GM12878 (cell line): ENCODE data around the gene KCNG1.

Source experiments
- EGR1 ChIP-seq, 2 experiments: IDR thresholded peaks; 1 replicate in 1 of 2; 2 replicates in 1 of 2; pipeline ENCODE4 v1.6.1; 2011 to 2012; ENCODE audit warnings: low read depth in 2 of 2, low read length in 2 of 2, borderline replicate concordance in 1 of 2, mild to moderate bottlenecking in 1 of 2, moderate library complexity in 1 of 2
- EZH2 ChIP-seq: IDR thresholded peaks from 2 replicates; pipeline ENCODE4 v1.6.1; 2012; ENCODE audit warnings: low read depth, mild to moderate bottlenecking, control low read depth, inconsistent platforms, low read length, borderline replicate concordance; ENCODE audit not compliant: control insufficient read depth
- POLR2A ChIP-seq: IDR thresholded peaks from 2 replicates; pipeline ENCODE4 v1.6.1; 2011; ENCODE audit warnings: low read depth, mild to moderate bottlenecking, low read length
- POLR2AphosphoS5 ChIP-seq: IDR thresholded peaks from 2 replicates; pipeline ENCODE4 v1.6.1; 2011; ENCODE audit warnings: mild to moderate bottlenecking, low read length, inconsistent platforms
- RAD21 ChIP-seq: IDR thresholded peaks from 2 replicates; pipeline ENCODE4 v1.6.1; 2011; ENCODE audit warnings: mild to moderate bottlenecking, low read depth, low read length, moderate library complexity; ENCODE audit not compliant: insufficient read depth
- SIN3A ChIP-seq: IDR thresholded peaks from 2 replicates; pipeline ENCODE4 v1.6.1; 2012; ENCODE audit warnings: low read depth, low read length, improper control_type of control experiment
- SUZ12 ChIP-seq: fragments of 200-600 bp; sonication (generic); IDR thresholded peaks from one replicate; pipeline ENCODE4 v1.6.1; 2018; ENCODE audit warnings: antibody characterized with exemption, mild to moderate bottlenecking; ENCODE audit not compliant: unreplicated experiment
- TCF12 ChIP-seq: IDR thresholded peaks from 2 replicates; pipeline ENCODE4 v1.6.1; 2011; ENCODE audit warnings: low read depth, mild to moderate bottlenecking, low read length
- ZNF274 ChIP-seq: IDR thresholded peaks from one replicate; pipeline ENCODE4 v1.8.0; 2011; ENCODE audit not compliant: insufficient read length, insufficient read depth
- TF ChIP-seq, protein P1 (sequence below), 3 experiments: IDR thresholded peaks in 2 of 3; conservative IDR thresholded peaks in 1 of 3; 2 replicates each; pipeline ENCODE4 v1.5.1; 2011; ENCODE audit warnings: low read depth in 3 of 3, low read length in 3 of 3, mild to moderate bottlenecking in 3 of 3, control low read depth in 2 of 3, moderate library complexity in 2 of 3, inconsistent platforms in 1 of 3, mixed read lengths in 1 of 3; ENCODE audit not compliant: control insufficient read depth in 2 of 3, insufficient read depth in 1 of 3; ENCODE audit errors: extremely low read depth in 1 of 3
- TF ChIP-seq, protein P2 (sequence below): IDR thresholded peaks from 2 replicates; pipeline ENCODE4 v1.6.1; 2012; ENCODE audit warnings: mild to moderate bottlenecking, low read depth, low read length
- TF ChIP-seq, protein P3 (sequence below): fragments of 450-650 bp; IDR thresholded peaks from 2 replicates; pipeline ENCODE4 v1.6.1; 2017; ENCODE audit warnings: antibody characterized with exemption, mild to moderate bottlenecking, moderate library complexity
- TF ChIP-seq, protein P4 (sequence below): IDR thresholded peaks from 2 replicates; pipeline ENCODE4 v1.6.1; 2011; ENCODE audit warnings: mild to moderate bottlenecking, low read depth, low read length, moderate library complexity; ENCODE audit not compliant: insufficient replicate concordance

DNA sequence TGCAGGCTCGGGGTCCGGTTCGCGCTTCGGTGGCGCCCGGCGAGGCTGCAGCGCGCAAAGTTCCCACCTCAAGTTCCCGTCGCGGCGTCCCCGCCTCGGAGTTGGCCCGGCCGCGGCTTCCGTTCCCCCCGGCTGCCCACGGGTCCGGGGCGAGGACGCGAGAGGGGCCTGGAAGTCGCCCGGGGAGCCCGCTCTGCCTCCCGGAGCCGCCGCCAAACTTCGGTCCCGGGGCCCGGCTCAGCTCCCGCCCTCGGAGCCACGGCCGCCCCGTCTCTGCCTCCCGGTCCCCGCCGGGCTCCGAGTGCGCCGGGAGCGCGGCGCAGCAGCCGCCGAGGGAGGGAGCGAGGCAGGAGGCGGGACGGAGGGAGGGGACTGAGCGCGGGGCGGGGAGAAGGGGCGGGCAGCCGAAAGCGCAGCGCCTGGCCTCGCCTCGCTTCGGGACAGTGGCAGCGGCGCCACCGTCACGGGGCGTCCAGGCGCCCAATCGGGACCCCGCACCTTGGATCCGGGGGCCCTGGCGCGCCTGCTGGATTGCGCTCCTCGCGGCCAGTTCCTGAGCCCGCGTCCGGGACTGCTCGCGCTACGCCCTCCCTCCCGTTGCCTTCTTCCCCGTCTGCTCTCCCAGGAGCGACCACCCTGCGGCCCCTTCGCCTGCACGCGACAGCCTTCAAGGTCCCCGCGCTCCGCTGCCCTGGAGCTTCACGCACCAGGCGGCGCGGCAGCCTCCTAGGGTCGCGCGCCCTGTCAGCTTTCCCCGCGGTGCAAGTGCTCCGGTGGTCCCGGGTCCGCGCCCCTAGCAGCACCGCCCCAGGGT lies at the start of gene KCNG1:
- TF ChIP-seq, protein P1, sequence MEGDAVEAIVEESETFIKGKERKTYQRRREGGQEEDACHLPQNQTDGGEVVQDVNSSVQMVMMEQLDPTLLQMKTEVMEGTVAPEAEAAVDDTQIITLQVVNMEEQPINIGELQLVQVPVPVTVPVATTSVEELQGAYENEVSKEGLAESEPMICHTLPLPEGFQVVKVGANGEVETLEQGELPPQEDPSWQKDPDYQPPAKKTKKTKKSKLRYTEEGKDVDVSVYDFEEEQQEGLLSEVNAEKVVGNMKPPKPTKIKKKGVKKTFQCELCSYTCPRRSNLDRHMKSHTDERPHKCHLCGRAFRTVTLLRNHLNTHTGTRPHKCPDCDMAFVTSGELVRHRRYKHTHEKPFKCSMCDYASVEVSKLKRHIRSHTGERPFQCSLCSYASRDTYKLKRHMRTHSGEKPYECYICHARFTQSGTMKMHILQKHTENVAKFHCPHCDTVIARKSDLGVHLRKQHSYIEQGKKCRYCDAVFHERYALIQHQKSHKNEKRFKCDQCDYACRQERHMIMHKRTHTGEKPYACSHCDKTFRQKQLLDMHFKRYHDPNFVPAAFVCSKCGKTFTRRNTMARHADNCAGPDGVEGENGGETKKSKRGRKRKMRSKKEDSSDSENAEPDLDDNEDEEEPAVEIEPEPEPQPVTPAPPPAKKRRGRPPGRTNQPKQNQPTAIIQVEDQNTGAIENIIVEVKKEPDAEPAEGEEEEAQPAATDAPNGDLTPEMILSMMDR (IDR thresholded peaks at IDR 0.05 in 2 of 3, conservative IDR thresholded peaks at IDR 0.05 in 1 of 3; ENCODE audit: control insufficient read depth in 2 of 3, extremely low read depth in 1 of 3, insufficient read depth in 1 of 3, low read depth in 3 of 3, low read length in 3 of 3), result no peak
- no peak for TF ChIP-seq EZH2
- TF ChIP-seq ZNF274, result no peak
- TF ChIP-seq, protein P2, sequence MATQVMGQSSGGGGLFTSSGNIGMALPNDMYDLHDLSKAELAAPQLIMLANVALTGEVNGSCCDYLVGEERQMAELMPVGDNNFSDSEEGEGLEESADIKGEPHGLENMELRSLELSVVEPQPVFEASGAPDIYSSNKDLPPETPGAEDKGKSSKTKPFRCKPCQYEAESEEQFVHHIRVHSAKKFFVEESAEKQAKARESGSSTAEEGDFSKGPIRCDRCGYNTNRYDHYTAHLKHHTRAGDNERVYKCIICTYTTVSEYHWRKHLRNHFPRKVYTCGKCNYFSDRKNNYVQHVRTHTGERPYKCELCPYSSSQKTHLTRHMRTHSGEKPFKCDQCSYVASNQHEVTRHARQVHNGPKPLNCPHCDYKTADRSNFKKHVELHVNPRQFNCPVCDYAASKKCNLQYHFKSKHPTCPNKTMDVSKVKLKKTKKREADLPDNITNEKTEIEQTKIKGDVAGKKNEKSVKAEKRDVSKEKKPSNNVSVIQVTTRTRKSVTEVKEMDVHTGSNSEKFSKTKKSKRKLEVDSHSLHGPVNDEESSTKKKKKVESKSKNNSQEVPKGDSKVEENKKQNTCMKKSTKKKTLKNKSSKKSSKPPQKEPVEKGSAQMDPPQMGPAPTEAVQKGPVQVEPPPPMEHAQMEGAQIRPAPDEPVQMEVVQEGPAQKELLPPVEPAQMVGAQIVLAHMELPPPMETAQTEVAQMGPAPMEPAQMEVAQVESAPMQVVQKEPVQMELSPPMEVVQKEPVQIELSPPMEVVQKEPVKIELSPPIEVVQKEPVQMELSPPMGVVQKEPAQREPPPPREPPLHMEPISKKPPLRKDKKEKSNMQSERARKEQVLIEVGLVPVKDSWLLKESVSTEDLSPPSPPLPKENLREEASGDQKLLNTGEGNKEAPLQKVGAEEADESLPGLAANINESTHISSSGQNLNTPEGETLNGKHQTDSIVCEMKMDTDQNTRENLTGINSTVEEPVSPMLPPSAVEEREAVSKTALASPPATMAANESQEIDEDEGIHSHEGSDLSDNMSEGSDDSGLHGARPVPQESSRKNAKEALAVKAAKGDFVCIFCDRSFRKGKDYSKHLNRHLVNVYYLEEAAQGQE, result no peak
- TF ChIP-seq RAD21, result no peak
- TF ChIP-seq, protein P3, sequence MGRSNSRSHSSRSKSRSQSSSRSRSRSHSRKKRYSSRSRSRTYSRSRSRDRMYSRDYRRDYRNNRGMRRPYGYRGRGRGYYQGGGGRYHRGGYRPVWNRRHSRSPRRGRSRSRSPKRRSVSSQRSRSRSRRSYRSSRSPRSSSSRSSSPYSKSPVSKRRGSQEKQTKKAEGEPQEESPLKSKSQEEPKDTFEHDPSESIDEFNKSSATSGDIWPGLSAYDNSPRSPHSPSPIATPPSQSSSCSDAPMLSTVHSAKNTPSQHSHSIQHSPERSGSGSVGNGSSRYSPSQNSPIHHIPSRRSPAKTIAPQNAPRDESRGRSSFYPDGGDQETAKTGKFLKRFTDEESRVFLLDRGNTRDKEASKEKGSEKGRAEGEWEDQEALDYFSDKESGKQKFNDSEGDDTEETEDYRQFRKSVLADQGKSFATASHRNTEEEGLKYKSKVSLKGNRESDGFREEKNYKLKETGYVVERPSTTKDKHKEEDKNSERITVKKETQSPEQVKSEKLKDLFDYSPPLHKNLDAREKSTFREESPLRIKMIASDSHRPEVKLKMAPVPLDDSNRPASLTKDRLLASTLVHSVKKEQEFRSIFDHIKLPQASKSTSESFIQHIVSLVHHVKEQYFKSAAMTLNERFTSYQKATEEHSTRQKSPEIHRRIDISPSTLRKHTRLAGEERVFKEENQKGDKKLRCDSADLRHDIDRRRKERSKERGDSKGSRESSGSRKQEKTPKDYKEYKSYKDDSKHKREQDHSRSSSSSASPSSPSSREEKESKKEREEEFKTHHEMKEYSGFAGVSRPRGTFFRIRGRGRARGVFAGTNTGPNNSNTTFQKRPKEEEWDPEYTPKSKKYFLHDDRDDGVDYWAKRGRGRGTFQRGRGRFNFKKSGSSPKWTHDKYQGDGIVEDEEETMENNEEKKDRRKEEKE, result no peak
- TF ChIP-seq SUZ12, result no peak
- no peak for TF ChIP-seq POLR2A
- TF ChIP-seq, protein P4, sequence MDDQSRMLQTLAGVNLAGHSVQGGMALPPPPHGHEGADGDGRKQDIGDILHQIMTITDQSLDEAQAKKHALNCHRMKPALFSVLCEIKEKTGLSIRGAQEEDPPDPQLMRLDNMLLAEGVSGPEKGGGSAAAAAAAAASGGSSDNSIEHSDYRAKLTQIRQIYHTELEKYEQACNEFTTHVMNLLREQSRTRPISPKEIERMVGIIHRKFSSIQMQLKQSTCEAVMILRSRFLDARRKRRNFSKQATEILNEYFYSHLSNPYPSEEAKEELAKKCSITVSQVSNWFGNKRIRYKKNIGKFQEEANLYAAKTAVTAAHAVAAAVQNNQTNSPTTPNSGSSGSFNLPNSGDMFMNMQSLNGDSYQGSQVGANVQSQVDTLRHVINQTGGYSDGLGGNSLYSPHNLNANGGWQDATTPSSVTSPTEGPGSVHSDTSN, result no peak
- no peak for TF ChIP-seq TCF12
- TF ChIP-seq POLR2AphosphoS5, result no peak
- no peak for TF ChIP-seq SIN3A
- TF ChIP-seq EGR1 (IDR thresholded peaks at IDR 0.05; ENCODE audit: borderline replicate concordance in 1 of 2, low read depth in 2 of 2, low read length in 2 of 2), result no peak
